Measurements from ENCODE around the gene MUCL3. TPM values are rescaled to one million over a fixed set of nuclear protein-coding genes. Genes with fewer than 3 reads are reported as not detected.

Gene MUCL3
- total RNA-seq, 1 experiment from 2014 or later = 0.15 TPM

DNA sequence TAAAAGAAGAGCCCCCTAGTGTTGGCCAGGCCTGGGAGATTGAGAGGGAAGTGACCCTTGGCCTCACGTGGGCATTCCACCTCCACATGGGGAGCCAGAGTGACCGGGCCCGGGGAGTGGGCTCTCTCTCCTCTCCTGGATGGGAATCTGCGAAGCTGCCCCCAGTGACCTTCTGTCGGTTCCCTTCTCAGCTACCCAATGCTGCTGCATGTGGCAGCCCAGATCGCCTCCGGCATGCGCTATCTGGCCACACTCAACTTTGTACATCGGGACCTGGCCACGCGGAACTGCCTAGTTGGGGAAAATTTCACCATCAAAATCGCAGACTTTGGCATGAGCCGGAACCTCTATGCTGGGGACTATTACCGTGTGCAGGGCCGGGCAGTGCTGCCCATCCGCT lies 42.9 kb upstream of the MUCL3 start:
- CTCF ChIA-PET = no interaction called here

GRCh38 chr6:30898750-30899360 lies 41.9 kb upstream of the MUCL3 start:
- Histone ChIP-seq H3K27me3 (ENCODE audit: insufficient read depth, low read length) (no peaks in the 10 kb centered on the region), H3K4me3 (replicated peaks in 1 of 2; ENCODE audit: low read depth in 1 of 2, low read length in 2 of 2) (no peak overlapping the region), H3K4me2 (ENCODE audit: low read length) (no peak overlapping the region), H3K27ac (ENCODE audit: low read depth, low read length) (no peak overlapping the region), H3K36me3 (ENCODE audit: control insufficient read depth in 1 of 2, insufficient read depth in 2 of 2, low read length in 2 of 2) (peaks cover 31 to 37% of the 10 kb centered on the region in 2 experiments; a peak in 3 of 4 replicates), H2AFZ (ENCODE audit: low read depth, low read length, poor library complexity, severe bottlenecking) (no peak overlapping the region), H3K4me1 (ENCODE audit: control insufficient read depth in 1 of 2, insufficient read depth in 2 of 2, low read length in 2 of 2) (no peaks in the 10 kb centered on the region), H3K9ac (ENCODE audit: low read length) (no peak overlapping the region), H4K20me1 (ENCODE audit: insufficient read depth) (no peaks in the 10 kb centered on the region), H3K9me3 (ENCODE audit: control insufficient read depth in 1 of 2, insufficient read depth in 1 of 2, low read depth in 1 of 2, low read length in 2 of 2) (no peaks in the 10 kb centered on the region), H3K79me2 (ENCODE audit: insufficient read depth, low read length) (no peaks in the 10 kb centered on the region), H3K9me2 (ENCODE audit: insufficient read depth) (no peaks in the 10 kb centered on the region)
- DNase-seq (ENCODE audit: low read depth, low spot score) (no peak), ATAC-seq (no peak)
- TF ChIP-seq SRF (IDR thresholded peaks at IDR 0.05; ENCODE audit: low read depth) = no peak
- no peak for TF ChIP-seq EGR1 (IDR thresholded peaks at IDR 0.05; ENCODE audit: low read depth)
- TF ChIP-seq CBX3 (IDR thresholded peaks at IDR 0.05; ENCODE audit: low read depth) = no peak
- TF ChIP-seq EZH2 (IDR thresholded peaks at IDR 0.05) = no peak
- TF ChIP-seq YY1 (IDR thresholded peaks at IDR 0.05; ENCODE audit: extremely low read depth, insufficient replicate concordance, low read depth, low read length) = no peak
- intact Hi-C loops (cut with micrococcal nuclease) = no loop called here
- no TSS peak for BruUV-seq (replicated peaks)
- POLR2A ChIA-PET = interaction anchor here (0.8 kb wide), 1 partner anchor 9 kb away, joined by 3 read pairs; no protein-coding TSS in a partner anchor
- RAD21 ChIA-PET (ENCODE audit: low non-redundant PET in 1 of 2, low total read pairs in 2 of 2, uncharacterized antibody in 2 of 2, unreplicated experiment in 2 of 2) = no interaction called here
- CTCF ChIA-PET = no interaction called here

More for the DNA sequence above, 42.9 kb upstream of the MUCL3 start:
- no peak for DNase-seq (ENCODE audit: low read depth, low spot score)
- no peak overlapping the region for H3K4me3 ChIP-seq (replicated peaks in 1 of 2; ENCODE audit: low read depth in 1 of 2, low read length in 2 of 2)
- no peaks in the 10 kb centered on the region for H3K9me3 ChIP-seq (ENCODE audit: control insufficient read depth in 1 of 2, insufficient read depth in 1 of 2, low read depth in 1 of 2, low read length in 2 of 2)
- RAD21 ChIA-PET (ENCODE audit: low non-redundant PET in 1 of 2, low total read pairs in 2 of 2, uncharacterized antibody in 2 of 2, unreplicated experiment in 2 of 2) = no interaction called here
- no peak for ATAC-seq
- H3K4me1 ChIP-seq (ENCODE audit: control insufficient read depth in 1 of 2, insufficient read depth in 2 of 2, low read length in 2 of 2) = no peaks in the 10 kb centered on the region
- H3K9me2 ChIP-seq (ENCODE audit: insufficient read depth) = no peaks in the 10 kb centered on the region
- peaks cover 40 to 44% of the 10 kb centered on the region in 2 experiments; a peak in 3 of 4 replicates for H3K36me3 ChIP-seq (ENCODE audit: control insufficient read depth in 1 of 2, insufficient read depth in 2 of 2, low read length in 2 of 2)
- H3K79me2 ChIP-seq (ENCODE audit: insufficient read depth, low read length) = no peaks in the 10 kb centered on the region
- no peaks in the 10 kb centered on the region for H4K20me1 ChIP-seq (ENCODE audit: insufficient read depth)
- TF ChIP-seq, protein P1, sequence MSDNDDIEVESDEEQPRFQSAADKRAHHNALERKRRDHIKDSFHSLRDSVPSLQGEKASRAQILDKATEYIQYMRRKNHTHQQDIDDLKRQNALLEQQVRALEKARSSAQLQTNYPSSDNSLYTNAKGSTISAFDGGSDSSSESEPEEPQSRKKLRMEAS (IDR thresholded peaks at IDR 0.05) = no peak
- no peak for TF ChIP-seq CEBPB (IDR thresholded peaks at IDR 0.05; ENCODE audit: low read depth)
- no peak for TF ChIP-seq TCF7L2 (IDR thresholded peaks at IDR 0.05; ENCODE audit: borderline replicate concordance, extremely low read depth, insufficient read depth, insufficient read length)
- no peak for TF ChIP-seq ATF3 (IDR thresholded peaks at IDR 0.05)
- no peak for TF ChIP-seq CBX3 (IDR thresholded peaks at IDR 0.05; ENCODE audit: low read depth)
- TF ChIP-seq SRF (IDR thresholded peaks at IDR 0.05; ENCODE audit: low read depth) = no peak
- TF ChIP-seq FOSL1 (IDR thresholded peaks at IDR 0.05; ENCODE audit: low read depth) = no peak
- no peaks in the 10 kb centered on the region for H3K27me3 ChIP-seq (ENCODE audit: insufficient read depth, low read length)
- POLR2A ChIA-PET = no interaction called here
- no peak overlapping the region for H3K27ac ChIP-seq (ENCODE audit: low read depth, low read length)
- no peak overlapping the region for H3K9ac ChIP-seq (ENCODE audit: low read length)
- H2AFZ ChIP-seq (ENCODE audit: low read depth, low read length, poor library complexity, severe bottlenecking) = no peak overlapping the region
- BruUV-seq (replicated peaks) = no TSS peak
- no peak overlapping the region for H3K4me2 ChIP-seq (ENCODE audit: low read length)
- intact Hi-C loops (cut with micrococcal nuclease) = no loop called here
